H1 (cell line): ENCODE data around the gene RARRES1. TPM values are rescaled to one million over a fixed set of nuclear protein-coding genes. Genes with fewer than 3 reads are reported as not detected.

Source experiments
- BRCA1 ChIP-seq: IDR thresholded peaks from 2 replicates; pipeline ENCODE4 v1.6.1; 2012; ENCODE audit warnings: low read depth, low read length, improper control_type of control experiment
- CHD2 ChIP-seq: IDR thresholded peaks from 2 replicates; pipeline ENCODE4 v1.6.1; 2012; ENCODE audit warnings: low read length, improper control_type of control experiment
- CREB1 ChIP-seq: IDR thresholded peaks from 2 replicates; pipeline ENCODE4 v1.6.1; 2012; ENCODE audit warnings: inconsistent platforms
- MAFK ChIP-seq: IDR thresholded peaks from 2 replicates; pipeline ENCODE4 v1.6.1; 2012; ENCODE audit warnings: low read depth, mild to moderate bottlenecking, improper control_type of control experiment, low read length
- SIX5 ChIP-seq: IDR thresholded peaks from 2 replicates; pipeline ENCODE4 v1.6.1; 2011; ENCODE audit warnings: mild to moderate bottlenecking, low read depth, low read length
- SP1 ChIP-seq: IDR thresholded peaks from 2 replicates; pipeline ENCODE4 v1.6.1; 2011; ENCODE audit warnings: low read depth, low read length
- SUZ12 ChIP-seq: fragments of 200-600 bp; sonication (generic); IDR thresholded peaks from 2 replicates; pipeline ENCODE4 v1.6.1; 2012; ENCODE audit warnings: mild to moderate bottlenecking, inconsistent platforms, low read length, moderate library complexity, mixed read lengths
- polyA plus RNA-seq, 7 experiments: library from polyadenylated mRNA; depleted of rRNA in 3 of 7; stranded (reverse) in 5 of 7; unstranded in 2 of 7; fragments of >200 nt in 5 of 7; fragments of 200-250 nt in 2 of 7; gene quantifications; 1 replicate in 5 of 7; 2 replicates in 1 of 7; 4 replicates in 1 of 7; pipeline versions ENCODE4 v1.2.1 to v1.2.3, GENCODE V29; 2011 to 2013; ENCODE audit warnings: missing spikeins in 2 of 7, mixed read lengths in 2 of 7
- total RNA-seq: library from RNA; stranded (reverse); fragmentation: NEBNext Ultra II Directional; extraction: Animal tissue kit (Norgen Biotek cat#: 25700); gene quantifications from 2 replicates; pipeline ENCODE4 v1.2.1, GENCODE V29; 2021

RARRES1 gene
- total and polyA plus RNA-seq, 2 of the 8 experiments (the other 6 are each of a cell fraction or from before 2014, with no cell fraction given) = 0.26 to 0.71 TPM

- TF ChIP-seq SP1 (no peak), BRCA1 (no peak), MAFK (no peak), SUZ12 (no peak), CHD2 (no peak), CREB1 (no peak), SIX5 (no peak)
These were observed 48.5 kb upstream of the RARRES1 start (continued) for GRCh38 chr3:158780766-158781165.
